HG02938 (cell line): ENCODE results near the gene CEACAM18.
"Not testable (repeated sequence)": the region's sequence is repeated elsewhere in the genome, so short reads cannot be mapped to it uniquely, and the experiment has no call there.

ENCODE experiments used
- ATAC-seq: cut with Tn5 transposase; IDR thresholded peaks from one replicate; pipeline ENCODE4 v1.9.1; 2021; ENCODE audit warnings: mild to moderate bottlenecking, moderate library complexity; ENCODE audit not compliant: unreplicated experiment

CEACAM18 gene

GRCh38 chr19:51478381-51479234, at the start of gene CEACAM18:
Gene CEACAM18 (plus strand): TSS chr19:51478539.
- no peak for ATAC-seq

- no peak for ATAC-seq
Measured at GRCh38 chr19:51430221-51430620, 48.1 kb upstream of the CEACAM18 start.

GRCh38 chr19:51431124-51431523, 47.2 kb upstream of the CEACAM18 start:
- ATAC-seq = no peak

GRCh38 chr19:51433043-51433442, 45.3 kb upstream of the CEACAM18 start:
- no peak for ATAC-seq

GRCh38 chr19:51434456-51434855, 43.9 kb upstream of the CEACAM18 start:
- no peak for ATAC-seq

- no peak for ATAC-seq
Measured at GRCh38 chr19:51439021-51439465, 39.3 kb upstream of the CEACAM18 start.

- no peak for ATAC-seq
Measured at GRCh38 chr19:51440052-51440451, 38.3 kb upstream of the CEACAM18 start.

GRCh38 chr19:51440846-51441409, 37.4 kb upstream of the CEACAM18 start:
- no peak for ATAC-seq

GRCh38 chr19:51441410-51442390, 36.6 kb upstream of the CEACAM18 start:
- peak; percentile 95 for ATAC-seq

GRCh38 chr19:51447510-51447909, 30.8 kb upstream of the CEACAM18 start:
- ATAC-seq = not testable (repeated sequence)

- no peak for ATAC-seq
Measured at GRCh38 chr19:51448011-51448410, 30.3 kb upstream of the CEACAM18 start.

GRCh38 chr19:51448411-51449016, 29.8 kb upstream of the CEACAM18 start:
- ATAC-seq = no peak

- no peak for ATAC-seq
Measured at GRCh38 chr19:51450730-51451307, 27.5 kb upstream of the CEACAM18 start.

GRCh38 chr19:51456541-51457290, 21.6 kb upstream of the CEACAM18 start:
- ATAC-seq = no peak

- ATAC-seq = no peak
Measured at GRCh38 chr19:51457351-51458013, 20.9 kb upstream of the CEACAM18 start.

- ATAC-seq = no peak
Measured at GRCh38 chr19:51458051-51458645, 20.2 kb upstream of the CEACAM18 start, which contains the start of gene SIGLEC8. Gene SIGLEC8 (minus strand): TSS chr19:51458454. CDS start chr19:51458387, 67 bp downstream.

GRCh38 chr19:51458899-51459505, 19.3 kb upstream of the CEACAM18 start:
- no peak for ATAC-seq
